ENCODE measurements around the gene RGPD3.

The RGPD3 gene

DNA sequence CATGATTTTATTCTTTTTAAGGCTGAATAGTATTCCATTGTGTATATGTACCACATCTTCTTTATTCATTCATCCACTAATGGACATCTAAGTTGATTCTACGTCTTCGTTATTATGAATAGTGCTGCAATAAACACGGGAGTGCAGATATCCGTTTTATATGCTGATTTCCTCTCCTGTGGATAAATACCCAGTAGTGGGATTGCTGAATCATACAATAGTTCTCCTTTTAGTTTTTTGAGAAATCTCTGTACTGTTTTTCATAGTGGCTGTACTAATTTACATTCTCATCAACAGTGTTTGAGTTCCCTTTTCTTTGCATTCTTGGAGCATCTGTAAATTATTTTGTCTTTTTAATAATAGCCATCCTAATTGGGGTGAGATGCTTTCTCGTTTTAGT lies 114.5 kb downstream of the RGPD3 start:
- TF ChIP-seq, protein P1, sequence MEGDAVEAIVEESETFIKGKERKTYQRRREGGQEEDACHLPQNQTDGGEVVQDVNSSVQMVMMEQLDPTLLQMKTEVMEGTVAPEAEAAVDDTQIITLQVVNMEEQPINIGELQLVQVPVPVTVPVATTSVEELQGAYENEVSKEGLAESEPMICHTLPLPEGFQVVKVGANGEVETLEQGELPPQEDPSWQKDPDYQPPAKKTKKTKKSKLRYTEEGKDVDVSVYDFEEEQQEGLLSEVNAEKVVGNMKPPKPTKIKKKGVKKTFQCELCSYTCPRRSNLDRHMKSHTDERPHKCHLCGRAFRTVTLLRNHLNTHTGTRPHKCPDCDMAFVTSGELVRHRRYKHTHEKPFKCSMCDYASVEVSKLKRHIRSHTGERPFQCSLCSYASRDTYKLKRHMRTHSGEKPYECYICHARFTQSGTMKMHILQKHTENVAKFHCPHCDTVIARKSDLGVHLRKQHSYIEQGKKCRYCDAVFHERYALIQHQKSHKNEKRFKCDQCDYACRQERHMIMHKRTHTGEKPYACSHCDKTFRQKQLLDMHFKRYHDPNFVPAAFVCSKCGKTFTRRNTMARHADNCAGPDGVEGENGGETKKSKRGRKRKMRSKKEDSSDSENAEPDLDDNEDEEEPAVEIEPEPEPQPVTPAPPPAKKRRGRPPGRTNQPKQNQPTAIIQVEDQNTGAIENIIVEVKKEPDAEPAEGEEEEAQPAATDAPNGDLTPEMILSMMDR (IDR thresholded peaks at IDR 0.05; ENCODE audit: low read depth, low read length) = no peak
- no peak for DNase-seq (ENCODE audit: extremely low read depth, low read depth)

DNA sequence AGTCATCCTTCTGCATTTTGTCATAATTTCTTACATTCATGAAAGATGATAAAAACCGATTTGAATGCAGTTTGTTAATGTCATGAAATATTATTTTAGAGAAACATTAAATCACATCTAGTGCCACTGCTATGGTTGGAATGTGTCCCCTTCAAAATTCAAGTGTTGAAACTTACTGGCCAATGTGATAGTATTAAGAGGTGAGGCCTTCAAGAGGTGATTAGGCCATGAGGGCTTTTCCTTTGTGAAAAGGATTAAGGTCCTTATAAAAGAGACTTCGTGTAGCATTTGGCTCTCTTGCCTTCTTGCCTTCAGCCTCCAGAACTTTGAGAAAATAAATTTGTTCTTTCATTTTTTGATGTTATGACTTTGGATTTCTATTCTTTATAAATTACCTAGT lies 117.2 kb downstream of the RGPD3 start:
- no peak for DNase-seq (ENCODE audit: extremely low read depth, low read depth)
- TF ChIP-seq, protein P1 (IDR thresholded peaks at IDR 0.05; ENCODE audit: low read depth, low read length) = no peak

GRCh38 chr2:106344302-106344701 lies 123.9 kb downstream of the RGPD3 start:
- no peak for DNase-seq (ENCODE audit: extremely low read depth, low read depth)
- TF ChIP-seq, protein P1 (IDR thresholded peaks at IDR 0.05; ENCODE audit: low read depth, low read length) = no peak

DNA sequence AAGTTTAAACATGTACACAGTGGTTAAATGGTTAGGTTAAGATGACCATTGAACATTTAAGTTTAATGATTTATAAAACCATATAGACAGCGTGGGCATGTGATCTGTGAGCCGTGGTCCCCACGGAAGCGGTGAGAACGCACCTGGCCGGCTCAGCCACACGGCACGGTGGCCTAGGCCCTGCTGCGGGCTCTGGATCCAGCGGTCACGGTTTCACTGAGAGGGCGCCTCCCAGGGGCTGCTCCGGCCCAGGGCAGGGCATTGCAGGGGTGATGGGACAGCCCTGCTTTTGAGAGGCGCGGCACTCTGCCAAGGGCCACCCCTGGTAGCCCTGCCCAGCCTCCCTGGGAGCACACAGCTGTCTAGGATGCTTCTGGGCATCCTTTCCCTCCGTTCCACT lies 124.9 kb downstream of the RGPD3 start:
- no peak for DNase-seq (ENCODE audit: extremely low read depth, low read depth)
- TF ChIP-seq, protein P1 (IDR thresholded peaks at IDR 0.05; ENCODE audit: low read depth, low read length) = no peak

DNA sequence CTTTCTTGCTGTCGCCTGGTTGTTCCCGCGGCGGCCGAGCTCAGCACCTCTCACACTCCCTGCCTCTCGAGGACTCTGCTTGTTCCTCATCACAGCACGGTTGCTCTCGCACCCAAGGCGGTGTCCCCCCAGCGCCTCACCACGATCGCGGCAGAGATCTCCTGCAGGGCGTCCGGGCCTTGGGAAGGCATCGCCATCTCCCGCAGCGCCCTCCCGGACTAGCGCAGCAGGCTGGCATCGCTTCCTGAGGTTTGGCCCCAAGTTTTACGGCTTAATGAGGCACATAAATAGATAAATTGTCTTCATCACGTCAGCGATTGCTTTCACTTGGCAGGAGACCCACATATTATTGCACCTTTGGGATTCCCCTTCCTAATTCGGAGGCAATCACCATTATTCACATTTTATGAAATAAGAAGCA lies 125.4 kb downstream of the RGPD3 start:
- no peak for DNase-seq (ENCODE audit: extremely low read depth, low read depth)
- TF ChIP-seq, protein P1 (IDR thresholded peaks at IDR 0.05; ENCODE audit: low read depth, low read length) = no peak

DNA sequence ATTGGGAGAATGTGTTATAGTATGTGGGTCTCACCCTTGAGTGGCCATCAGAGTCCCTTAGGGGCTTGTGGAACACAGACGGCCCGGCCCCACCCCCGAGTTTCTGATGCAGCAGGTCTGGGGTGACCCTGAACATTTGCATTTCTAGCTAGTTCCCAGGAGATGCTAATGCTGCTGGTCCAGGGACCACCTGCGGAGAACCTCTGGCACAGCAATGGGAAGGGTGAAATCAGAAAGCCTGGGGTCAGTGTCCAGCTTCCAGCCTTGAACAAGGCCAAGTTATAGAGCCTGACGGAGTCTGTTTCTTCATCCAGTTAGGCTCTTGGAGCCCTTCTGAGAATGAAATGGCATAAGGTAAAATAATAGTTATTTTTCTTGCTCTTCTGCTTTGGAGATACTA lies 126.5 kb downstream of the RGPD3 start:
- TF ChIP-seq, protein P1 (IDR thresholded peaks at IDR 0.05; ENCODE audit: low read depth, low read length) = no peak
- DNase-seq (ENCODE audit: extremely low read depth, low read depth) = no peak

Measured in AG09319 (cell line).